H9 (cell line): Measurements from ENCODE around the gene MYCBP2. TPM values are rescaled to one million over a fixed set of nuclear protein-coding genes. Genes with fewer than 3 reads are reported as not detected.

Experiments
- DNase-seq: peaks from one replicate; pipeline ENCODE4 v3.0.0-alpha.2; 2017
- H2AFZ ChIP-seq: one replicate; pipeline ENCODE4 v1.6.1; 2013; ENCODE audit warnings: mild to moderate bottlenecking, low read length, control low read depth, moderate library complexity
- H2AK5ac ChIP-seq: 2 replicates; pipeline ENCODE4 v1.6.1; 2013; ENCODE audit warnings: low read length, control low read depth, mixed read lengths; ENCODE audit not compliant: insufficient read length
- H2BK120ac ChIP-seq: one replicate; pipeline ENCODE4 v1.6.1; 2013; ENCODE audit warnings: low read depth, mild to moderate bottlenecking, low read length, control low read depth, inconsistent platforms; ENCODE audit not compliant: poor library complexity, severe bottlenecking
- H2BK12ac ChIP-seq: 2 replicates; pipeline ENCODE4 v1.6.1; 2013; ENCODE audit warnings: low read length, control low read depth, mixed read lengths, low read depth; ENCODE audit not compliant: insufficient read length
- H2BK15ac ChIP-seq: 2 replicates; pipeline ENCODE4 v1.6.1; 2013; ENCODE audit warnings: low read depth, low read length, control low read depth
- H2BK20ac ChIP-seq: one replicate; pipeline ENCODE4 v1.6.1; 2013; ENCODE audit warnings: low read depth, mild to moderate bottlenecking, low read length, control low read depth, inconsistent platforms; ENCODE audit not compliant: poor library complexity, severe bottlenecking
- H2BK5ac ChIP-seq: 2 replicates; pipeline ENCODE4 v1.6.1; 2013; ENCODE audit warnings: low read length, control low read depth, mixed read lengths; ENCODE audit not compliant: insufficient read length
- H3K14ac ChIP-seq: 2 replicates; pipeline ENCODE4 v1.6.1; 2013; ENCODE audit warnings: low read length, control low read depth; ENCODE audit not compliant: insufficient read depth
- H3K18ac ChIP-seq: 2 replicates; pipeline ENCODE4 v1.6.1; 2013; ENCODE audit warnings: low read depth, mild to moderate bottlenecking, mixed read lengths, low read length, control low read depth; ENCODE audit not compliant: insufficient read length
- H3K23ac ChIP-seq: 2 replicates; pipeline ENCODE4 v1.6.1; 2013; ENCODE audit warnings: low read length, control low read depth, mixed read lengths, low read depth; ENCODE audit not compliant: insufficient read length
- H3K23me2 ChIP-seq: 2 replicates; pipeline ENCODE4 v1.6.1; 2013; ENCODE audit warnings: low read depth, mild to moderate bottlenecking, mixed read lengths, low read length, control low read depth; ENCODE audit not compliant: insufficient read length, poor library complexity, severe bottlenecking
- H3K27ac ChIP-seq: 2 replicates; pipeline ENCODE4 v1.5.1; 2013; ENCODE audit warnings: low read length, control low read depth, mixed read lengths, low read depth; ENCODE audit not compliant: insufficient read length
- H3K27me3 ChIP-seq: 2 replicates; pipeline ENCODE4 v1.6.1; 2013; ENCODE audit warnings: low read length, control low read depth, inconsistent platforms; ENCODE audit not compliant: insufficient read depth
- H3K4ac ChIP-seq: 2 replicates; pipeline ENCODE4 v1.6.1; 2013; ENCODE audit warnings: low read depth, mild to moderate bottlenecking, control low read depth, inconsistent platforms, low read length, moderate library complexity
- H3K4me1 ChIP-seq: 2 replicates; pipeline ENCODE4 v1.6.1; 2013; ENCODE audit warnings: low read length, control low read depth, inconsistent platforms; ENCODE audit not compliant: insufficient read depth
- H3K4me2 ChIP-seq: 2 replicates; pipeline ENCODE4 v1.6.1; 2013; ENCODE audit warnings: low read length, control low read depth, mixed read lengths; ENCODE audit not compliant: insufficient read length, insufficient read depth
- H3K56ac ChIP-seq: 2 replicates; pipeline ENCODE4 v1.6.1; 2013; ENCODE audit warnings: low read depth, mild to moderate bottlenecking, mixed read lengths, low read length, control low read depth; ENCODE audit not compliant: insufficient read length
- H3K79me1 ChIP-seq: 2 replicates; pipeline ENCODE4 v1.6.1; 2013; ENCODE audit warnings: low read depth, mild to moderate bottlenecking, moderate library complexity, low read length, control low read depth, inconsistent platforms; ENCODE audit not compliant: insufficient read depth, poor library complexity, severe bottlenecking
- H3K79me2 ChIP-seq: 2 replicates; pipeline ENCODE4 v1.6.1; 2013; ENCODE audit warnings: low read length, control low read depth, inconsistent platforms; ENCODE audit not compliant: insufficient read depth
- H3K9ac ChIP-seq: 2 replicates; pipeline ENCODE4 v1.6.1; 2013; ENCODE audit warnings: low read length, control low read depth, mixed read lengths; ENCODE audit not compliant: insufficient read length; ENCODE audit errors: extremely low read depth
- H3K9me3 ChIP-seq: one replicate; pipeline ENCODE4 v1.6.1; 2013; ENCODE audit warnings: low read depth, low read length, inconsistent platforms; ENCODE audit not compliant: control insufficient read depth
- H3T11ph ChIP-seq: one replicate; pipeline ENCODE4 v1.6.1; 2013; ENCODE audit warnings: mild to moderate bottlenecking, low read length, control low read depth, inconsistent platforms
- H4K20me1 ChIP-seq: one replicate; pipeline ENCODE4 v1.6.1; 2013; ENCODE audit not compliant: control insufficient read depth, insufficient read length, insufficient read depth
- H4K5ac ChIP-seq: 2 replicates; pipeline ENCODE4 v1.6.1; 2013; ENCODE audit warnings: low read depth, mild to moderate bottlenecking, mixed read lengths, low read length, control low read depth; ENCODE audit not compliant: insufficient read length
- H4K8ac ChIP-seq: replicated peaks from 2 replicates; pipeline ENCODE4 v1.6.1; 2013; ENCODE audit warnings: low read length, control low read depth, mixed read lengths, low read depth; ENCODE audit not compliant: insufficient read length
- H4K91ac ChIP-seq: 2 replicates; pipeline ENCODE4 v1.6.1; 2013; ENCODE audit warnings: low read depth, mild to moderate bottlenecking, moderate library complexity, mixed read lengths, low read length, control low read depth; ENCODE audit not compliant: insufficient read length
- H3K27ac Mint-ChIP-seq, 3 experiments: 2 replicates in 2 of 3; 3 replicates in 1 of 3; pipeline ENCODE4 v1.8.0; 2020 to 2021; ENCODE audit warnings: mixed read lengths in 3 of 3, mild to moderate bottlenecking in 1 of 3, moderate library complexity in 1 of 3
- H3K27me3 Mint-ChIP-seq: 2 replicates; pipeline ENCODE4 v1.8.0; 2021; ENCODE audit warnings: low read depth, mild to moderate bottlenecking, moderate library complexity, mixed read lengths
- H3K36me3 Mint-ChIP-seq, 3 experiments: 2 replicates in 2 of 3; 3 replicates in 1 of 3; pipeline ENCODE4 v1.8.0; 2020 to 2021; ENCODE audit warnings: low read depth in 3 of 3, mixed read lengths in 3 of 3; ENCODE audit not compliant: insufficient read depth in 1 of 3
- H3K4me1 Mint-ChIP-seq, 2 experiments: 2 replicates each; pipeline ENCODE4 v1.8.0; 2020; ENCODE audit warnings: mixed read lengths in 2 of 2
- H3K4me3 Mint-ChIP-seq, 2 experiments: 2 replicates in 1 of 2; 3 replicates in 1 of 2; pipeline ENCODE4 v1.8.0; 2020 to 2021; ENCODE audit warnings: mild to moderate bottlenecking in 2 of 2, mixed read lengths in 2 of 2, moderate library complexity in 1 of 2
- H3K9me3 Mint-ChIP-seq, 2 experiments: 2 replicates in 1 of 2; 3 replicates in 1 of 2; pipeline ENCODE4 v1.8.0; 2020; ENCODE audit warnings: mild to moderate bottlenecking in 2 of 2, mixed read lengths in 2 of 2, moderate library complexity in 1 of 2
- WGBS: extraction: QIAGEN DNeasy Blood & Tissue Kit; methylation state at CpG from one replicate; pipeline ENCODE4 v1.1.7; 2013; ENCODE audit warnings: missing lambda C conversion rate, low lambda C conversion rate, mixed read lengths; ENCODE audit not compliant: insufficient read length; ENCODE audit errors: extremely low coverage; 5-methylcytosine and 5-hydroxymethylcytosine counted together
- total RNA-seq: library from RNA; stranded (reverse); gene quantifications from 2 replicates; pipeline ENCODE4 v1.2.1, GENCODE V29; 2021
- TF ChIP-seq, protein P1 (sequence below): fragments of 200-600 bp; sonication (generic); conservative IDR thresholded peaks from 3 replicates; pipeline ENCODE4 v1.8.0; 2021; ENCODE audit warnings: antibody characterized with exemption, mild to moderate bottlenecking

The MYCBP2 gene
- total RNA-seq, 1 experiment from 2014 or later = 32.0 TPM

DNA sequence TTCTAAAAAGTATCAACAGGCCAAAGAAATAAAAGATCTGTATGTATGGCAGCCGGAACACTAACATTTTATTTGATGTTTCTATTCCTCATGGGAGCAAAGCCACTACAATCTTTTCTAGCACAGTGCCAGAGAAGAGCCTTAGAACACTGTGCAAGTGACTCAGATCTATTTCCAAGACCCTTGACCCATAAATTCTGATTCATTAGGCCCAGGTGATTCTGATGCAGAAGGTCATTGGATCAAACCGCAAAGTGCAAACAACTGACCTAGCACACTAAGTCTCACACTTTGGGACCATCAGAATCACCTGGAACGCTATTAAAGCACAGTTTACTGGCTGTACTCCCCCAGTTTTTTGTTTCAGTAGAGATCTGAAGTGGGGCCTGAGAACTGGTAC is 87.6 kb downstream of the MYCBP2 start:
- Histone ChIP-seq H3K4me2 (no peak overlapping the region), H3K18ac (no peak overlapping the region), H4K91ac (no peak overlapping the region), H3K23ac (no peak overlapping the region), H3K14ac (no peak overlapping the region), H3K27ac (no peak overlapping the region), H3K79me2 (no peaks in the 10 kb centered on the region), H2BK12ac (no peak overlapping the region), H3T11ph (no peak overlapping the region), H2AFZ (no peak overlapping the region), H3K23me2 (no peaks in the 10 kb centered on the region), H3K4me1 (no peaks in the 10 kb centered on the region), H2BK20ac (no peak overlapping the region), H3K4ac (no peak overlapping the region), H3K56ac (no peak overlapping the region), H2BK120ac (no peak overlapping the region), H3K9me3 (no peaks in the 10 kb centered on the region), H3K79me1 (no peaks in the 10 kb centered on the region), H2BK5ac (no peak overlapping the region), H2AK5ac (no peak overlapping the region), H4K5ac (no peak overlapping the region), H3K9ac (no peak overlapping the region), H4K20me1 (no peaks in the 10 kb centered on the region), H2BK15ac (no peak overlapping the region), H3K27me3 (no peaks in the 10 kb centered on the region), H4K8ac (no peak overlapping the region)
- no CpG with 5 or more reads among the region's 3 CpGs for WGBS
- Mint-ChIP-seq H3K27ac (no peak overlapping the region), H3K36me3 (peaks cover 0 to 13% (median 4%) of the 10 kb centered on the region in 3 experiments; a peak in 4 of 7 replicates), H3K9me3 (no peaks in the 10 kb centered on the region), H3K27me3 (no peaks in the 10 kb centered on the region), H3K4me1 (no peaks in the 10 kb centered on the region), H3K4me3 (no peak overlapping the region)
- TF ChIP-seq, protein P1, sequence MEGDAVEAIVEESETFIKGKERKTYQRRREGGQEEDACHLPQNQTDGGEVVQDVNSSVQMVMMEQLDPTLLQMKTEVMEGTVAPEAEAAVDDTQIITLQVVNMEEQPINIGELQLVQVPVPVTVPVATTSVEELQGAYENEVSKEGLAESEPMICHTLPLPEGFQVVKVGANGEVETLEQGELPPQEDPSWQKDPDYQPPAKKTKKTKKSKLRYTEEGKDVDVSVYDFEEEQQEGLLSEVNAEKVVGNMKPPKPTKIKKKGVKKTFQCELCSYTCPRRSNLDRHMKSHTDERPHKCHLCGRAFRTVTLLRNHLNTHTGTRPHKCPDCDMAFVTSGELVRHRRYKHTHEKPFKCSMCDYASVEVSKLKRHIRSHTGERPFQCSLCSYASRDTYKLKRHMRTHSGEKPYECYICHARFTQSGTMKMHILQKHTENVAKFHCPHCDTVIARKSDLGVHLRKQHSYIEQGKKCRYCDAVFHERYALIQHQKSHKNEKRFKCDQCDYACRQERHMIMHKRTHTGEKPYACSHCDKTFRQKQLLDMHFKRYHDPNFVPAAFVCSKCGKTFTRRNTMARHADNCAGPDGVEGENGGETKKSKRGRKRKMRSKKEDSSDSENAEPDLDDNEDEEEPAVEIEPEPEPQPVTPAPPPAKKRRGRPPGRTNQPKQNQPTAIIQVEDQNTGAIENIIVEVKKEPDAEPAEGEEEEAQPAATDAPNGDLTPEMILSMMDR = no peak
- DNase-seq = no peak
